GM18870 (cell line): Measurements from ENCODE around the gene PAPLN.

ENCODE experiments used
- ATAC-seq: cut with Tn5 transposase; IDR thresholded peaks from one replicate; pipeline ENCODE4 v1.9.1; 2021; ENCODE audit warnings: moderate library complexity; ENCODE audit not compliant: unreplicated experiment

PAPLN gene

DNA sequence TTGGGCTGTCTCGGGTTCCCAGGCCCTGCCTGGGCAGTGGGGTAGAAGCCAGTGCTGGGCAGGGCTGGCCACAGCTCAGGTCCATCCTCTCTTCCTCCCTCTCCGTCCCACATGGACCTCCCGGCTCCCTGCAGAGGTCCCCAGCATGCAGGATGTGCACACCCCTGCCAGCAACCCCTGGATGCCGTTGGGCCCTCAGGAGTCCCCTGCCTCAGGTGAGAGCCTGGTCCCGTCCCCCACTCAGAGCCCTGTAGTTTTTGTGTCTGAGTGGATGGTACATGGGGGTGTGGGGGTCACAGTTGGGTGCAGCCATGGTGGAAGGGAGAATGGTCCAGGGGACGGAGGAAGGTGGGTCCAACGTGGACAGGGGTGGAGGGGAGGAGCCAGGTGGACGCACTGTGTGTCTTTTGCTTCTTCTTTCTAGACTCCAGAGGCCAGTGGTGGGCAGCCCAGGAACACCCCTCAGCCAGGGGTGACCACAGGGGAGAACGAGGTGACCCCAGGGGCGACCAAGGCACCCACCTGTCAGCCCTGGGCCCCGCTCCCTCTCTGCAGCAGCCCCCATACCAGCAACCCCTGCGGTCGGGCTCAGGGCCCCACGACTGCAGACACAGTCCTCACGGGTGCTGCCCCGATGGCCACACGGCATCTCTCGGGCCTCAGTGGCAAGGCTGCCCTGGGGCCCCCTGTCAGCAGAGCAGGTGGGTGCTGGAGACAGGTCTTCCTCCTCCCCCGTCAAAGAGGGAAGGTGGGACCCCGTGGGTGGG lies 21.7 kb downstream of the PAPLN start:
- no peak for ATAC-seq

DNA sequence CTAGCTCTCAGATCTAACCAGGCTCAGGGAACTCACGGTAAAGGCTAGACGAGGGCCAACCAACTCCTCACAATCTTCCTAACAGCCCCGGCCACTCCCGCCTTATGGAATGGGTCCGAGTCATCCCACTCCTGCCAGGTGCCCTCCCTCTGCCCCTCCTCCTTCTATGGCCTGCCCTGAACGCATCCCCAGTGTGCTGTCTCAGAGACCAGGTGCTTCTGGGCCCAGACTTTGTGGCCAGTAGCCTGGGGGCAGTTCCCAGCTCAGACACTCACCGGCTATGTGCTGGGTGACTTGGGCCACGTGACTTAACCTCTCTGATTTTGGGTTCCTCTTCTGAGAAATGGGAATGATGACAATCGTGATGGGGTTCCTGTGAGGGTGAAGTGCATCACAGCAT lies 22.5 kb downstream of the PAPLN start:
- ATAC-seq = no peak

DNA sequence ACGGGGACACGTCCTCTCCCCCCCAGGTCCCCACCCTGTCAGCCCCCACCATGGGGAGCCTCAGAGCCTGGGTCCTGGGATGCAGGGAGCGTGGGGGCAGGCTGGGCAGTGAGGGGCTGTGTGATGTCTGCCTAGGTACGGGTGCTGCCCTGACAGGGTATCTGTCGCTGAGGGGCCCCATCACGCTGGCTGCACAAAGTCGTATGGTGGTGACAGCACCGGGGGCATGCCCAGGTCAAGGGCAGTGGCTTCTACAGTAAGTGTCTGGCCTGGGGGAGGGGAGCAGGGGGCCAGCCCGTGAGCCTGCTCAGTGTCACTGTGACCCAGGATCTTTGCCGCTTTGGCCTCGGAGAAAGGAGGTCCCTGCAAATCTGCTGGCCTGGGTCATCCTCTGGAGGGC lies 23.3 kb downstream of the PAPLN start:
- ATAC-seq = no peak

DNA sequence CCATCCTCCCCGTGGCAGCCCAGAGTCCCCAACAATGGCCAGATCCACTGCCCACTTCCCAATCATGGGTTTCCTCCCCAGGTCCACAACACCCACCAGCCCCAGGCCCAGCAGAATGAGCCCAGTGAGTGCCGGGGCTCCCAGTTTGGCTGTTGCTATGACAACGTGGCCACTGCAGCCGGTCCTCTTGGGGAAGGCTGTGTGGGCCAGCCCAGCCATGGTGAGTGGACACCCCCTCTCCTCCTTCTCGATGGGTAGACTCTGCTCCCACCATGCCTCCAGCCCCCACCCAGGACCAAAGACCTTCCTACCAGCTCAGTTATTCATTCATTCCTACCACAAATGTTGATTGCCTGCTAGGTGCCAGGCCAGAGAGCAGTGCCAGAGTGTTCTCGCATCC lies 23.8 kb downstream of the PAPLN start:
- no peak for ATAC-seq

DNA sequence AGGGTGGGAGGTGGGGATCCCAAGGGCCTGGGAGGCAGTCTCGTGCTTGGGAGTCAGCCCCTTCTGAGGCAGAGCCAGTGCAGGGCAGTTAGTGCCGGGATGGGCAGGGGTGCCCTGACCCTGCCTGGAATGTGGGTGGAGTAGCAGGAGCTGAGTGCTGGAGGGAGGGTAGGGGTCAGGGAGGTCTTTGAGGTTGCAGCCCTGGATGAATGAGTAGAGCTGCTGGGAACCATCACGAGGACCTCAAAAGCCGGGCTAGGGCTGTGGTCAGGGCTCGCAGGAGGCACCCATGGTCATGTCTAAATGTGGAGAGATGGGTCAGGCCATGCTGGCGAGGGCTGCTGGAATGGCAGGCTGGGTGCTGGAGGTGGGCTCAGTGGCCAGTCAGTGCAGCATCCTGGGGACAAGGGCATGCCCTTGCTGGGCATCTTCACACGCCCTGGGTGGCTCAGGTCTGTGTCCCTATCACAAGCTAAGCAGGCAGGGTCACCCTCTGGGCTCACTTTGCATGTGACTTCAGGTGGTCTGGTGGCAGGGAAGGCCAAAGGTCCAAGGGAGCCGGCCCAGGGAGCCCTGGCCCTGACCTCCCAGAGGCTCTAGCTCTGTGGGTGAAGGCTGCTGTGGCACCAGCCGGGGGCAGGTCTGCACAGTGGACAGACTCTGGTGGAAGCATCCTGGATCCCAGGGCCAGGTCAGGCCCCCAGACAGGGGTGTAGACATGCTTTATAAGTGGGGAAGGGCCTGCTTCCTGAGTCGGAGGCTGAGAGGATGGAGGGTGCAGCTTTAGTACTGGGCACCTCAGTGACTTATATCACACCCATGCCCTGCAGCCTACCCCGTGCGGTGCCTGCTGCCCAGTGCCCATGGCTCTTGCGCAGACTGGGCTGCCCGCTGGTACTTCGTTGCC lies 24.5 kb downstream of the PAPLN start:
- no peak for ATAC-seq

DNA sequence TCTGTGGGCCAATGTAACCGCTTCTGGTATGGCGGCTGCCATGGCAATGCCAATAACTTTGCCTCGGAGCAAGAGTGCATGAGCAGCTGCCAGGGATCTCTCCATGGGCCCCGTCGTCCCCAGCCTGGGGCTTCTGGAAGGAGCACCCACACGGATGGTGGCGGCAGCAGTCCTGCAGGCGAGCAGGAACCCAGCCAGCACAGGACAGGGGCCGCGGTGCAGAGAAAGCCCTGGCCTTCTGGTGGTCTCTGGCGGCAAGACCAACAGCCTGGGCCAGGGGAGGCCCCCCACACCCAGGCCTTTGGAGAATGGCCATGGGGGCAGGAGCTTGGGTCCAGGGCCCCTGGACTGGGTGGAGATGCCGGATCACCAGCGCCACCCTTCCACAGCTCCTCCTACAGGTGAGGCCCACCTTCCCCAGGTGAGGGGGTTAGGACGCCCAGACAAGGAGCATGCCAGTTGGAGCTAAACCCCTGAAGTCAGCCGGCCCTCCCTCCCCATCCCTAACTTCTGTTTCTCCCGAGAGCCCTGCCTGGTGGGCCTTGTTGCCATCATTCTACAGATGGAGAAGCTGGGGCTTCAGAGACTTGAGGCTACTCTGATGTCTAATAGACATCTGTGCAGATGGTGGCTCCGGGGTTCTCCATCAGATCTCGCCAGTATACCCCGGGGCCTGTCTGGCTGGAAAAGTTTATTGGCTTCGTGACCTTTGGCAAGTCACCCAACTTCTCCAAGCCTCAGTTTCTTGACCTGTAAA lies 25.3 kb downstream of the PAPLN start:
- no peak for ATAC-seq

DNA sequence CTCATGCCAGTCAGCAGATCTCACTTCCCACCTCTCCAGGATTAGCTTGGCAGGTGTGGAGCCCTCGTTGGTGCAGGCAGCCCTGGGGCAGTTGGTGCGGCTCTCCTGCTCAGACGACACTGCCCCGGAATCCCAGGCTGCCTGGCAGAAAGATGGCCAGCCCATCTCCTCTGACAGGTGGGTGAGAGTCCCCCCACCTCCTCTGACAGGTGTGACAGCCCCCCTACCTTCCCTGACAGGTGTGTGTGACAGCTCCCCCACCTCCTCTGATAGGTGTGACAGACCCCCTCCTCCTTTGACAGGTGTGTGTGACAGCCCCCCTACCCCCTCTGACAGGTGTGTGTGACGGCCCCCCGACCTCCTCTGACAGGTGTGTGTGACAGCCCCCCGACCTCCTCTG lies 26.3 kb downstream of the PAPLN start:
- no peak for ATAC-seq

DNA sequence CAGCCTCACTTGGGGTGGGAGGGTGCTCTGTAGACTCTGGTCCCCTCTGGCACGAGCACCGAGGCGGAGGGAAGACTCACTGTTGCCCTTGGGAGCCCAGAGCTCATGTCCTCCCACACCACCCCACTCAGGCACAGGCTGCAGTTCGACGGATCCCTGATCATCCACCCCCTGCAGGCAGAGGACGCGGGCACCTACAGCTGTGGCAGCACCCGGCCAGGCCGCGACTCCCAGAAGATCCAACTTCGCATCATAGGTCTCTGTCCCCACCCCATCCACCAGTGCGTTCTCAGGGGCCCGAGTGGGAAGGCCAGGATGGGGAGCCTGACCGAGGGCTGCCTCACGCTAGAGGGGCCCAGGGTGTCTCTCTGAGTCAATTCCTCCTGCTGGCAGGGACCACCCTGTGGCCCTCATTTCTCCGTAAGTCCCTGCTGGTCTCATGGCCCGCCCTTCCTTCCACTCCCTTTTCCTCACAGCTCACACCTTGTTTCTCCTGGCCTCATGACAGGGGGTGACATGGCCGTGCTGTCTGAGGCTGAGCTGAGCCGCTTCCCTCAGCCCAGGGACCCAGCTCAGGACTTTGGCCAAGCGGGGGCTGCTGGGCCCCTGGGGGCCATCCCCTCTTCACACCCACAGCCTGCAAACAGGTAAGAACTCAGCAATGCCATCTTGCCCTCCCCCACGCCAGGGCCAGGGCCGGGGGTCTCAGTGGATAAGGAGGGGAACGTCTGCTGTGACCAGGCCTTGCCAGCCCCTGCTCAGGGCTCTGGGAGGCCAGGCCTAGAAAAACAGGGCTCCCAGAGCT lies 27.0 kb downstream of the PAPLN start:
- no peak for ATAC-seq

DNA sequence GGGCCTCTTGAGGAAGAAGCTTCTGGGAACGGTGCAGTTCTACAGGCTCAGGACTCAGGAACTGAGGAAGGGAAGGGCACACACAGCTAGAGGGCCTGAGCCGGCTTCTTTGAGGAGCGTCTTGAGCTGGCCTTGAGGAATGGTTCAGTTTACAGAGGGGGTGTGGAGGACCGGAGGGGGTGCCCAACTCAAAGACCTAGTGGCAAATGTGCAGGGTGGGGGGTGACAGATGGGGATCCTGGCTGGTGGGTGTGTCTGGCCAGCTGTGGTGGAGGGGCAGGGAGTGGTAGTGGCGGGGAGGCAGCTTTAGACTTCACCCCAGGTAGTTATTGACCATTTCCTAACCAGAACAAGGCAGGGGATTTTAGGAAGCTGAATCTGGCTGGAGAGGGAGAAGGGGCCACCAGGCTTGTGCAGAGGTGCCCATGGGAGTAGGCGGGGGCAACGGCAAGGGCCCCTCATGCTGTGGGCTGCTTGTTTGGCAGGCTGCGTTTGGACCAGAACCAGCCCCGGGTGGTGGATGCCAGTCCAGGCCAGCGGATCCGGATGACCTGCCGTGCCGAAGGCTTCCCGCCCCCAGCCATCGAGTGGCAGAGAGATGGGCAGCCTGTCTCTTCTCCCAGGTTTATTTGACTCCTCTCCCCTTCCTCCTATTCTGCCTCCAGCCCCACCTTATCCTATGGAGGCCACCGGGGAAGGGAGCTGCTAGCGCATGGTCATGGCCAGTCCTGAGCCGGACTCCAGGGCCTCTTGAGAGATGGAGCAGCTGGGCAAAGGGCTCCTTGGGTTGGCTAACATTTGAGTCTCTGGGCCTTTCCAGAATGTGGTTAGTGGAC lies 27.8 kb downstream of the PAPLN start:
- ATAC-seq = no peak

DNA sequence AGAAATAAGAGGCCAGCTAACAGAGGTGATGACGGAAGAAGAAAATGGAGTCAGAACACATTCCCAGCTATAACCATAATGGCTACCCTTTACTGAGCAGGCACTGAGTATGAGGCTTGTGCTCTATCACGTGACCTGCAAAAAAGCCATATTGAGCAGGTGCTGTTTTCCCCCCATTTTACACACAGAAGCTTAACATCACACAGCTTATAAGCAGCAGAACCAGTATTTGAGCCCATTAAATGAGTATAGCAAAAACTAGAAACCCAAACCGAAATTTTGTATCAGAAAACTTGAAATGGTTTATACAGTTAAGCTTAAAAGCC lies 28.4 kb downstream of the PAPLN start:
- ATAC-seq = no peak

DNA sequence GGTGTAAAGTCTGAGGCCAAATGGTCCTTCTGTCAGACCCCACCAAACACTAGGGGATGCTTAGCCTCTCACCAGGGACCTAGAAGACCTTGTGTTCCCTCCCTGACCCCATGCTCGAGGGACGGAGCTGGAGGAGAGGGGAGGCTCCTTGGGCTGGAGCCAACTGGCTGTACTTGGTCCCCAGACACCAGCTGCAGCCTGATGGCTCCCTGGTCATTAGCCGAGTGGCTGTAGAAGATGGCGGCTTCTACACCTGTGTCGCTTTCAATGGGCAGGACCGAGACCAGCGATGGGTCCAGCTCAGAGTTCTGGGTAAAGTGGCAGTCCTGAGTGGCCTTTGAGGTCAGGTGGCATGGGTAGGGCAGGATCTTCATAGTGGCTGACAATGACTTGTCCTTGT lies 29.0 kb downstream of the PAPLN start:
- ATAC-seq = no peak

DNA sequence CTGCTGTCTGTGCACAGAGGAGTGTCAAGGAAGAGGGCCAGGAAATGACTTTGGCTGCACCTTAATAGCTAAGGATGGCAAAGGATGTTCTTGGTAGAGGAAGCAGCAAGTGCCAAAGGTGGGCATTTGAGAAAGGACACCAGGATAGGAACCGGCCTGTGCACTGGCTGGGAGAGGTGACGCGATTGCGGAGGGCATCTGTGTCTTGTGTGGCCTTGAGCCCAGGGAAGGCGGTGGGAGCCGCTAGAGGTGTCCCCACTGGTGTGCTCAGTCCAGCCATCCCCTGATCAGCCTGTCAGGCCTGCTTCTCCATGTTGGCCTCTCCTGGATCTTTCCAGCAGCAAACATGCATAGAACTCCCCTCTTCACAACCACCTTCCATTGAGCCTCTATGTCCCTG lies 30.2 kb downstream of the PAPLN start:
- ATAC-seq = no peak

DNA sequence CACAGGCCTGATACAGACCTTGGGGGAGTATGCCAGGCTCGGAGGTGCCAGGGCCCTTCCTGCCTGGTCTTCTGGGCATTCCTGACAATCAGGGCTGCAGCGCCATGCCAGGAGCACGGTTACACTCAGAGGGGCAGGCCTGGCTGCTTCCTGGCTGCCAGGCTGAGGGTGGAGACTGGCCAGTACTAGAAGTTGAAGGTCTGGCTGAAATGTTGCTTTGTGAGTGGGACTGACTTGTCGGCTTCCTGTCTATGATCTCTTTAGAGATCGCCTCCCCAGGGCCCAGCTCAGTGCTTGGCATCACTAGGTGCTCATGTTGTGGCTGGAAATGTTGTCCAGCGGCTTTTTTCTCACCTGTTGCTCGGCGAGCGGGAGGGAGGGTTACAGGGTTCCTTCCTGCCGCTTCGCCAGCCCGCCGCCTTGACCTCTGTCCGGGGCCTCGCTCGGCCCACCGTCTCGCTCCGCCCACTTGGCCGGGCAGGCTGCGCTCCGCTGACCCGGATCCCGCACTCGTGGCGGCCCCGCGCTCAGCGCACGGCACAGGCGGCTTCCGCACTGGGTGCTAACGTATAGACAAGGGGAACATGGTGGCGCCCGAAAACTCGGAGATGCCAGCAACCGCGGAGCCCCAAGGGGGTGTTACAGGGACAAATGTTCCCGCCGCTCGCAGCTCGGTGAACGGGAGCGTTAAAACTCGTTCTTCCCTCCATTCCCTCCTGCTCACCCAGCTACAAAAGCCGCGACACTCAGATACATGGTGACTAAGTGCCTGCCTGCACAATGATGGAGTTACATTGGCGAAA lies 32.6 kb downstream of the PAPLN start:
- ATAC-seq = no peak

DNA sequence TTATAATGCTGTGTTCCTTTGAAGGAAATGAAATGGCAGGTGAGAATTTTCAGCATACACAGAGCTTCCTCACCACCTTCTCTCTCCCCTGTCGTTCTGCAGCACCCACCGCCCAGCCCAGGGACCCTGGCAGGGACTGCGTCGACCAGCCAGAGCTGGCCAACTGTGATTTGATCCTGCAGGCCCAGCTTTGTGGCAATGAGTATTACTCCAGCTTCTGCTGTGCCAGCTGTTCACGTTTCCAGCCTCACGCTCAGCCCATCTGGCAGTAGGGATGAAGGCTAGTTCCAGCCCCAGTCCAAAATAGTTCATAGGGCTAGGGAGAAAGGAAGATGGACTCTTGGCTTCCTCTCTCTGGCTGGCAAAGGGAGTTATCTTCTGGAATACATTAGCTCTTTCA lies 35.1 kb downstream of the PAPLN start:
- ATAC-seq = no peak

DNA sequence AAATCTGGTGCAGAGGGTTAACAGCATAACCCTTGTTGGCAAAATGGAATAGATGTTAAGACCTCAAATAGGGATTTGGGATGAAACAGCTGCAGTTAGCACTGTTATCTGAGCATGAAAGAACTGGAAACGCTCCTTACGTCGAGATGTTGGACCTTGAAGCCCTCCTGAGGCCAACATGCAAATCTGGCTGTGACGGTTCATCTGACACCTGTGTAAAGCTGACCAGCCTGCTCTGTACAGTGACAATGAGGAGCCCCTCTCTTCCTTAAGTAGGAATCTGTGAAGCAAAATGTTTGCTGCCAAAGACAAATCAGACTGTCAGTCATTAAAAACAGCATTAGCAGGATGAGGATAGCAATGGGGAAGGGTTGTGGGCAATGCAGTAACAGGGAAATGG lies 36.5 kb downstream of the PAPLN start:
- no peak for ATAC-seq

DNA sequence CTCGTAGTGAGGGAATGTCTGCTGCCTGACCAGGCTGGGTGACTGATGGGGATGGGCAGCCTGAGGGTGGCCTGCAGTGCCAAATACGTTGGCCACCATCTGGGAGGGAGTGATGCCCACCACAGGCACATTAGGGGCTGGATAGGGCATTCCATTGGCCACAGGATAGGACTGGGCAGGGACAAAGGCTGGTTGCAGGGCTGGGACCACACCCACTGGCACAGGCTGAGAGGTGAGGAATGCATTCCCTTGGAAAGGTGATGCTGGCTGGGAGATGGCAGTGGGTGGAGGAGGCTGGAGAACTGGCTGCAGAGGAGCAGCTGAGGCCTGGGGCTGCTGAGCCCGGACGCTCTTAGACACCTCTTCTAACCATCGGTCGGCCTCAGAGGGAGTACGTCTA lies 39.5 kb downstream of the PAPLN start:
- ATAC-seq = no peak

DNA sequence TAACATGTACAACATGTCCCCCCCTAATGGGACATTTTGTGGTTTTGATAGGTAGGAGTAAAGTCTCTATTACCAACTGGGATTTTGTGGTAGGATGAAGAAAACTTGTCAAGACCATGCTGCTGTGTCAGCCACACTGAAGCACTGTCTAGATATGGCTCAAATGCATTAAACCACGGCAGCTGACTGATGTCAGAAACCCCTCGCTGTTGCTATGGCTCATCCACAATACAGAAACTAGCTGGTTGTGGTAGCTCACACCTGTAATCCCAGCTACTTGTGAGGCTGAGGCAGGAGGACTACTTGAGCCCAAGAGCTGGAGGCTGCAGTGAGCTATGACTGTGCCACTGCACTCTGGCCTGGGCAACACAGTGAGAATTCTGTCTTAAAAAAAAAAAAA lies 40.1 kb downstream of the PAPLN start:
- no peak for ATAC-seq

DNA sequence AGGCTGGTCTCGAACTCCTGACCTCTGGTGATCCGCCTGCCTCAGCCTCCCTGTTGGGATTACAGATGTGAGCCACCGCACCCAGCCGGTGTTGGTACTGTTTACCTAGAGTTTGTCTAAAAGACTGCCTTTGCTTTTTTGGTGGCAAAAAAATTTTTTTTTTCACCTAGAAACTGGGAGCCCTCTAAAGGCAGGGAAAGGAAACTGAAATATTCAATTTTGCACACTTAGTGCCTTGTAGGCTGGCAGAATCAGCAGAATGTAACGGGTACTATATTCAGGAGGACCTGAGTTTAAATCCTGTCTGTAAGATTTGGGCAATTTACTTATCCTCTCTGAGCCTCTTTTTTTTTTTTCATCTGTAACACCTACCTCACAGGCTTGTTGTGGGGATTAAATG lies 43.6 kb downstream of the PAPLN start:
- no peak for ATAC-seq
